Frontal cortex (tissue), 4 donors: ENCODE measurements around the gene AK8. TPM values are rescaled to one million over a fixed set of nuclear protein-coding genes. Genes with fewer than 3 reads are reported as not detected.

Experiments
- DNase-seq, 2 donors: peaks; one replicate each; pipeline ENCODE4 v3.0.0; 2012; ENCODE audit warnings: low spot score in 2 of 2
- FAIRE-seq: peaks from 2 replicates; lab custom pipeline; 2012; peaks lifted over from hg19 to GRCh38; lab: Jason Lieb, UNC
- total RNA-seq: library from RNA; depleted of rRNA; stranded (reverse); fragments of >200 nt; gene quantifications from one replicate; pipeline ENCODE4 v1.2.3, GENCODE V29; 2014
- donor health status: control.
- donor health status: control.
- donor health status: control.

AK8 gene
- 1.2 TPM for total RNA-seq

- FAIRE-seq (no peak), DNase-seq (peak; percentile 93 to 95)
Observed at GRCh38 chr9:132877824-132878694, at the start of gene AK8. Gene AK8 (minus strand): TSS chr9:132878284. CDS start chr9:132878255, 29 bp downstream.

GRCh38 chr9:132927704-132928103 is 49.6 kb upstream of the AK8 start:
- no peak for DNase-seq
- FAIRE-seq, result no peak

- FAIRE-seq (no peak), DNase-seq (no peak)
Observed at GRCh38 chr9:132923346-132923902, 45.3 kb upstream of the AK8 start.

GRCh38 chr9:132919614-132920268 is 41.7 kb upstream of the AK8 start:
- DNase-seq, result no peak
- no peak for FAIRE-seq

GRCh38 chr9:132914924-132915323 is 36.8 kb upstream of the AK8 start:
- FAIRE-seq, result no peak
- no peak for DNase-seq

GRCh38 chr9:132912131-132912530 is 34.0 kb upstream of the AK8 start:
- DNase-seq (no peak), FAIRE-seq (no peak)

GRCh38 chr9:132910376-132910775 is 32.3 kb upstream of the AK8 start:
- FAIRE-seq, result no peak
- DNase-seq, result no peak

- no peak for DNase-seq
- FAIRE-seq, result no peak
Observed at GRCh38 chr9:132909311-132909710, 31.2 kb upstream of the AK8 start.

- FAIRE-seq (no peak), DNase-seq (no peak)
Observed at GRCh38 chr9:132908635-132909034, 30.6 kb upstream of the AK8 start.

GRCh38 chr9:132905726-132906125 is 27.6 kb upstream of the AK8 start:
- FAIRE-seq (no peak), DNase-seq (no peak)

GRCh38 chr9:132903574-132904492 is 25.7 kb upstream of the AK8 start:
- DNase-seq (no peak), FAIRE-seq (no peak)

GRCh38 chr9:132901858-132902831 is 24.1 kb upstream of the AK8 start:
- FAIRE-seq (peak; percentile 10), DNase-seq (peak in 1 of 2 donors; percentile 75)

GRCh38 chr9:132898051-132898450 is 20.0 kb upstream of the AK8 start:
- FAIRE-seq, result no peak
- DNase-seq, result no peak

GRCh38 chr9:132896906-132897305 is 18.8 kb upstream of the AK8 start:
- FAIRE-seq (no peak), DNase-seq (peak; percentile 68 to 70)

GRCh38 chr9:132896264-132896663 is 18.2 kb upstream of the AK8 start:
- FAIRE-seq, result no peak
- DNase-seq, result no peak

GRCh38 chr9:132894862-132895835 is 17.1 kb upstream of the AK8 start:
- FAIRE-seq, result no peak
- no peak for DNase-seq

GRCh38 chr9:132894346-132894745 is 16.3 kb upstream of the AK8 start:
- no peak for DNase-seq
- no peak for FAIRE-seq

- no peak for FAIRE-seq
- DNase-seq, result no peak
Observed at GRCh38 chr9:132892400-132892799, 14.3 kb upstream of the AK8 start.
